ENCODE data around the gene BCL7C. TPM values are rescaled to one million over a fixed set of nuclear protein-coding genes. Genes with fewer than 3 reads are reported as not detected.
A peak's percentile ranks its signal among the peaks of the same experiment; 100 is the strongest.

Gene BCL7C
- total and polyA plus RNA-seq, 2 of the 13 experiments (the other 11 are each of a cell fraction or from before 2014, with no cell fraction given), result 17.7 to 33.8 TPM

GRCh38 chr16:30922960-30923535 is 29.2 kb upstream of the BCL7C start (continued):
- TF ChIP-seq, protein P1, sequence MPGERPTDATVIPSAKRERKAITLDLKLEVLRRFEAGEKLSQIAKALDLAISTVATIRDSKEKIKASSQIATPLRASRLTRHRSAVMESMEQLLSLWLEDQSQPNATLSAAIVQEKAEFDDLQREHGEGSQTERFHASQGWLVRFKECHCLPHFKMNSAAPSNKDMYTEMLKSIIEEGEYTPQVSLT (CRISPR knock-in tag; IDR thresholded peaks at IDR 0.05; ENCODE audit: borderline replicate concordance, low read depth), result no peak
- TF ChIP-seq SPEN (CRISPR knock-in tag; IDR thresholded peaks at IDR 0.05; ENCODE audit: low read depth) (peak; percentile 60; the same call in 1 of the 2 replicates), SMAD1 (CRISPR knock-in tag; IDR thresholded peaks at IDR 0.05; ENCODE audit: borderline replicate concordance, low read depth) (no peak), NBN (conservative IDR thresholded peaks at IDR 0.05) (no peak), HNRNPUL1 (IDR thresholded peaks at IDR 0.05; ENCODE audit: low read depth, low read length) (no peak), HNF1A (IDR thresholded peaks at IDR 0.05; ENCODE audit: low read depth) (no peak; the same call in 1 of the 2 replicates), HNF1A (CRISPR knock-in tag; IDR thresholded peaks at IDR 0.05; ENCODE audit: borderline replicate concordance) (no peak; the same call in 1 of the 2 replicates), ZNF160 (CRISPR knock-in tag; IDR thresholded peaks at IDR 0.05) (no peak), MTA3 (CRISPR knock-in tag; IDR thresholded peaks at IDR 0.05) (no peak), PCBP1 (IDR thresholded peaks at IDR 0.05; ENCODE audit: borderline replicate concordance, low read depth, low read length) (peak; percentile 95), PLRG1 (conservative IDR thresholded peaks at IDR 0.05) (no peak), FOXK2 (IDR thresholded peaks at IDR 0.05) (peak; percentile 25; the same call in 1 of the 2 replicates), TEF (CRISPR knock-in tag; IDR thresholded peaks at IDR 0.05) (no peak), SIX1 (CRISPR knock-in tag; IDR thresholded peaks at IDR 0.05; ENCODE audit: borderline replicate concordance) (no peak), ZKSCAN8 (CRISPR knock-in tag; IDR thresholded peaks at IDR 0.05; ENCODE audit: borderline replicate concordance) (peak; percentile 26; the same call in 1 of the 2 replicates), TCF7 (IDR thresholded peaks at IDR 0.05; ENCODE audit: low read depth) (no peak), ZNF34 (CRISPR knock-in tag; IDR thresholded peaks at IDR 0.05; ENCODE audit: borderline replicate concordance) (no peak), POLR2AphosphoS5 (IDR thresholded peaks at IDR 0.05; ENCODE audit: low read depth, low read length) (peak; percentile 62), ZNF3 (CRISPR knock-in tag; IDR thresholded peaks at IDR 0.05) (0 out of 2 replicates have a peak, but pooled peaks have one; percentile 55), MAX (IDR thresholded peaks at IDR 0.05) (peak; percentile 81), SIX4 (CRISPR knock-in tag; IDR thresholded peaks at IDR 0.05) (no peak), DDIT3 (CRISPR knock-in tag; IDR thresholded peaks at IDR 0.05) (no peak)

Data from HepG2 (cell line).